Measurements from ENCODE around the gene C10orf67. TPM values are rescaled to one million over a fixed set of nuclear protein-coding genes. Genes with fewer than 3 reads are reported as not detected.

The C10orf67 gene
- polyA plus RNA-seq, 1 donor from 2014 or later: 0.48 TPM

GRCh38 chr10:23362879-23363792 lies 18.5 kb upstream of the C10orf67 start:
- Histone ChIP-seq H3K27me3 (ENCODE audit: insufficient read depth, low read depth, low read length) (no peaks in the 10 kb centered on the region), H3K9me3 (ENCODE audit: low read length) (no peaks in the 10 kb centered on the region)

DNA sequence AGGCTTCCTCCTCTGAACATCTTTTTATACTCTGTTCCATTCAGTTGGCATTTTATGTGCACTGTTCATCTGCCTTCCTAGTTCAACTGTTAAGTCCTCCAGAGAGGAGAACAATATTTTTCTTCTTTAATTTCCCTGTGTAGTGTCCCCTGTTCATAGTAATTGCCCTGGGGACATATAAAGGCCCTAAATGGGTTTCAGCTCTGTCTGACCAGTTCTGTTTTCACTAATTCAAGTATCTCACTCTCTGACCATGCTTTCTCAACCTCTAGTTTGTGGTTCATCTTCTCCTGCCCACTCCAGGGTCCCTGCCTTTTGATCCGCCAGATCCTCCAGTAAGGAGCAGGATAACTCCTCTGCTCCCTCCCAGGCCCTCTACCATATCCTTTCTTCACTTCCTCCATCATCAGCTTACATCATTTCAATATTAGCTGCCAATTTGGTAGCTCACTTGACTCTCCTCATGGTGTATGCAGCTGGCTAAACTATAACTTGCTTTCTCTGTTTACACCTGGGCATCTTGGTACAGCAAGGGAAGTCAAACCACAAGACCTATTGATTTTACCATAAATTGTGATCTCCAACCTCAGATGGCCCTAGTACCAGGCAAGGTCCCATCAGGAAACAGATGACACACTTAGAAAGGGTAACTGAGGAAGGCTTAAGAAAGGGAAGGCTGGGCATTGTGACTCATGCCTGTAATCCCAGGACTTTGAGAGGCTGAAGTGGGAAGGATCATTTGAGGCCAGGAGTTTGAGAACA lies 17.7 kb upstream of the C10orf67 start:
- Histone ChIP-seq H3F3A (ENCODE audit: insufficient read depth, low read length, poor library complexity, severe bottlenecking) (no peaks in the 10 kb centered on the region), H4K20me1 (ENCODE audit: insufficient read depth) (no peaks in the 10 kb centered on the region), H3K27ac (ENCODE audit: low read length) (no peak overlapping the region), H3K36me3 (ENCODE audit: insufficient read depth, low read length) (no peaks in the 10 kb centered on the region), H3K9me2 (ENCODE audit: insufficient read depth, low read length) (no peaks in the 10 kb centered on the region), H3K9me3 (ENCODE audit: low read length) (no peaks in the 10 kb centered on the region), H3K4me2 (ENCODE audit: low read length) (no peak overlapping the region), H2AFZ (ENCODE audit: low read depth, low read length) (no peak overlapping the region), H3K4me3 (ENCODE audit: low read length) (no peak overlapping the region), H3K27me3 (ENCODE audit: insufficient read depth, low read depth, low read length) (no peaks in the 10 kb centered on the region), H3K9ac (ENCODE audit: low read length) (no peak overlapping the region), H3K79me2 (replicated peaks; ENCODE audit: insufficient read depth, low read length) (no peaks in the 10 kb centered on the region)
- TF ChIP-seq EP300 (conservative IDR thresholded peaks at IDR 0.05; ENCODE audit: poor library complexity, severe bottlenecking): no peak
- no peak for TF ChIP-seq CTCF (IDR thresholded peaks at IDR 0.05; ENCODE audit: poor library complexity, severe bottlenecking)
- no peak for TF ChIP-seq TAF1 (IDR thresholded peaks at IDR 0.05; ENCODE audit: low read depth)
- no peak for TF ChIP-seq REST (IDR thresholded peaks at IDR 0.05; ENCODE audit: borderline replicate concordance)
- no peak for TF ChIP-seq RAD21 (conservative IDR thresholded peaks at IDR 0.05)
- TF ChIP-seq SMC3 (conservative IDR thresholded peaks at IDR 0.05; ENCODE audit: poor library complexity): no peak
- no peak for TF ChIP-seq POLR2AphosphoS5 (IDR thresholded peaks at IDR 0.05)
- no peak for TF ChIP-seq EZH2 (IDR thresholded peaks at IDR 0.05; ENCODE audit: borderline replicate concordance, insufficient read depth, low read length, poor library complexity, severe bottlenecking)
- no peak for TF ChIP-seq MXI1 (conservative IDR thresholded peaks at IDR 0.05; ENCODE audit: poor library complexity, severe bottlenecking)

More at GRCh38 chr10:23362879-23363792, 18.5 kb upstream of the C10orf67 start:
- no peaks in the 10 kb centered on the region for H4K20me1 ChIP-seq (ENCODE audit: insufficient read depth)
- no peak overlapping the region for H2AFZ ChIP-seq (ENCODE audit: low read depth, low read length)
- no peaks in the 10 kb centered on the region for H3K9me2 ChIP-seq (ENCODE audit: insufficient read depth, low read length)
- no peak overlapping the region for H3K9ac ChIP-seq (ENCODE audit: low read length)
- H3F3A ChIP-seq (ENCODE audit: insufficient read depth, low read length, poor library complexity, severe bottlenecking): no peaks in the 10 kb centered on the region
- H3K4me2 ChIP-seq (ENCODE audit: low read length): no peak overlapping the region
- no peak overlapping the region for H3K27ac ChIP-seq (ENCODE audit: low read length)
- H3K79me2 ChIP-seq (replicated peaks; ENCODE audit: insufficient read depth, low read length): no peaks in the 10 kb centered on the region
- TF ChIP-seq POLR2AphosphoS5 (IDR thresholded peaks at IDR 0.05) (no peak), EP300 (conservative IDR thresholded peaks at IDR 0.05; ENCODE audit: poor library complexity, severe bottlenecking) (no peak), REST (IDR thresholded peaks at IDR 0.05; ENCODE audit: borderline replicate concordance) (no peak)
- no peak overlapping the region for H3K4me3 ChIP-seq (ENCODE audit: low read length)
- H3K36me3 ChIP-seq (ENCODE audit: insufficient read depth, low read length): no peaks in the 10 kb centered on the region
